ENCODE data around the gene TEX29.

The TEX29 gene

GRCh38 chr13:111322001-111322915, 1.8 kb downstream of the TEX29 start:
- TF ChIP-seq POLR2A (IDR thresholded peaks at IDR 0.05; ENCODE audit: low read length) (no peak), GATA1 (IDR thresholded peaks at IDR 0.05; ENCODE audit: low read depth, low read length) (no peak)
- no peak for DNase-seq

GRCh38 chr13:111322916-111323331, 2.5 kb downstream of the TEX29 start:
- no peak for DNase-seq
- no peak for TF ChIP-seq GATA1 (IDR thresholded peaks at IDR 0.05; ENCODE audit: low read depth, low read length)
- TF ChIP-seq POLR2A (IDR thresholded peaks at IDR 0.05; ENCODE audit: low read length), result no peak

GRCh38 chr13:111323549-111323948, 3.1 kb downstream of the TEX29 start:
- DNase-seq, result no peak
- no peak for TF ChIP-seq GATA1 (IDR thresholded peaks at IDR 0.05; ENCODE audit: low read depth, low read length)
- no peak for TF ChIP-seq POLR2A (IDR thresholded peaks at IDR 0.05; ENCODE audit: low read length)

GRCh38 chr13:111323950-111324651, 3.7 kb downstream of the TEX29 start:
- TF ChIP-seq GATA1 (IDR thresholded peaks at IDR 0.05; ENCODE audit: low read depth, low read length) (no peak), POLR2A (IDR thresholded peaks at IDR 0.05; ENCODE audit: low read length) (no peak)
- no peak for DNase-seq

GRCh38 chr13:111324736-111325135, 4.3 kb downstream of the TEX29 start:
- TF ChIP-seq POLR2A (IDR thresholded peaks at IDR 0.05; ENCODE audit: low read length), result no peak
- no peak for DNase-seq

- TF ChIP-seq GATA1 (IDR thresholded peaks at IDR 0.05; ENCODE audit: low read depth, low read length) (no peak), POLR2A (IDR thresholded peaks at IDR 0.05; ENCODE audit: low read length) (no peak)
Measured at GRCh38 chr13:111325146-111325890, 4.9 kb downstream of the TEX29 start.

GRCh38 chr13:111325941-111326620, 5.6 kb downstream of the TEX29 start:
- TF ChIP-seq POLR2A (IDR thresholded peaks at IDR 0.05; ENCODE audit: low read length), result no peak
- no peak for TF ChIP-seq GATA1 (IDR thresholded peaks at IDR 0.05; ENCODE audit: low read depth, low read length)
- DNase-seq, result no peak

More at GRCh38 chr13:111325146-111325890, 4.9 kb downstream of the TEX29 start:
- no peak for DNase-seq

GRCh38 chr13:111326621-111326965, 6.2 kb downstream of the TEX29 start:
- TF ChIP-seq GATA1 (IDR thresholded peaks at IDR 0.05; ENCODE audit: low read depth, low read length), result no peak
- no peak for TF ChIP-seq POLR2A (IDR thresholded peaks at IDR 0.05; ENCODE audit: low read length)
- no peak for DNase-seq

- no peak for DNase-seq
- TF ChIP-seq GATA1 (IDR thresholded peaks at IDR 0.05; ENCODE audit: low read depth, low read length) (no peak), POLR2A (IDR thresholded peaks at IDR 0.05; ENCODE audit: low read length) (no peak)
Measured at GRCh38 chr13:111326981-111327642, 6.7 kb downstream of the TEX29 start.

- TF ChIP-seq POLR2A (IDR thresholded peaks at IDR 0.05; ENCODE audit: low read length) (no peak), GATA1 (IDR thresholded peaks at IDR 0.05; ENCODE audit: low read depth, low read length) (no peak)
- no peak for DNase-seq
Measured at GRCh38 chr13:111327730-111328573, 7.5 kb downstream of the TEX29 start.

- TF ChIP-seq POLR2A (IDR thresholded peaks at IDR 0.05; ENCODE audit: low read length) (no peak), GATA1 (IDR thresholded peaks at IDR 0.05; ENCODE audit: low read depth, low read length) (no peak)
- no peak for DNase-seq
Measured at GRCh38 chr13:111328574-111329410, 8.3 kb downstream of the TEX29 start.

Measured in erythroblast (primary cell).